OCI-LY3 (cell line): ENCODE data around the gene PKIG.

Experiments
- CTCF ChIP-seq: fragments of 200-600, 300-600 bp; sonication (generic); IDR thresholded peaks from 2 replicates; pipeline ENCODE4 v1.5.1; 2014; ENCODE audit warnings: antibody characterized with exemption, low read length, low read depth
- EZH2phosphoT487 ChIP-seq: fragments of 200-600 bp; shearing (Covaris generic); IDR thresholded peaks from 2 replicates; pipeline ENCODE4 v1.6.1; 2018; ENCODE audit warnings: antibody characterized with exemption, mixed run types, low read depth

DNA sequence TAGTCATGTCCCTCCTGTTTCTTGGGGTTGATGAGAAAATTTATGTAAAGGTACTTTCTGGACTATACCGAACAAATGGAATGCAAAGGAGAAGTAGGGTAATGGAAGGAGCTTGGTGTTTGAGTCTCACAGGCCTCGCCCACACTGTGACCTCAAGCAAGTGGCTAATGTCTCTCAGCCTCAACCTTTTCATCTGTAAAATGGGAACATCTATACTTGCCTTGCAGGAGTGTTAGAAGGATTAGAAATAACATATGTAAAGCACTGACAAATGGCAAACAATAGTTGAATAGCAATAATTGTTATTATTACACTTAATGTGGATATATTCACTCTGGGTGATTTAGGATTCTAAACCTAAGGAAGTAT lies 8.9 kb upstream of the PKIG start:
- no peak for TF ChIP-seq CTCF
- no peak for TF ChIP-seq EZH2phosphoT487
